GM12872 (cell line): ENCODE results near the gene APBB1IP.

Experiments used
- TF ChIP-seq, protein P1 (sequence below): IDR thresholded peaks from 3 replicates; pipeline ENCODE4 v1.5.1; 2011; ENCODE audit warnings: low read depth, mild to moderate bottlenecking, low read length, moderate library complexity; ENCODE audit not compliant: insufficient read depth

Gene APBB1IP

DNA sequence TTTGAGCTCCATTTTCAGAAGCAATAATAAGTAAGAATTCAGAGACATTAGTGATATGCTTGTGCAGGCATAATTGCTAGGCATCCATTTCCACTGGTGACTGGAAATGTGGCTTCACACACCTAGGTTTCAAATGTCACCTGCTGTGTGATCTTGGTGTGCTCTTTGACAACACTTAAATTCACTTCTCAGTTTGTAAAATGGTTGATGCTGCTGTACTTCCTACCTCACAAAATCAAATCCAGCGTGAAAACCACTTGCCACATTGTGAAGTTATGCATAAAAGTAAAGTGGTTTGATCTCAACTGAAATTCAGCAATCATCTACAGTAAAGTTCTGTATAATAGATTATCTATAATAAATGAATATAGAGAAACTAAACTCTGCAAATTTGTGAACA, 82.4 kb downstream of the APBB1IP start:
- TF ChIP-seq, protein P1, sequence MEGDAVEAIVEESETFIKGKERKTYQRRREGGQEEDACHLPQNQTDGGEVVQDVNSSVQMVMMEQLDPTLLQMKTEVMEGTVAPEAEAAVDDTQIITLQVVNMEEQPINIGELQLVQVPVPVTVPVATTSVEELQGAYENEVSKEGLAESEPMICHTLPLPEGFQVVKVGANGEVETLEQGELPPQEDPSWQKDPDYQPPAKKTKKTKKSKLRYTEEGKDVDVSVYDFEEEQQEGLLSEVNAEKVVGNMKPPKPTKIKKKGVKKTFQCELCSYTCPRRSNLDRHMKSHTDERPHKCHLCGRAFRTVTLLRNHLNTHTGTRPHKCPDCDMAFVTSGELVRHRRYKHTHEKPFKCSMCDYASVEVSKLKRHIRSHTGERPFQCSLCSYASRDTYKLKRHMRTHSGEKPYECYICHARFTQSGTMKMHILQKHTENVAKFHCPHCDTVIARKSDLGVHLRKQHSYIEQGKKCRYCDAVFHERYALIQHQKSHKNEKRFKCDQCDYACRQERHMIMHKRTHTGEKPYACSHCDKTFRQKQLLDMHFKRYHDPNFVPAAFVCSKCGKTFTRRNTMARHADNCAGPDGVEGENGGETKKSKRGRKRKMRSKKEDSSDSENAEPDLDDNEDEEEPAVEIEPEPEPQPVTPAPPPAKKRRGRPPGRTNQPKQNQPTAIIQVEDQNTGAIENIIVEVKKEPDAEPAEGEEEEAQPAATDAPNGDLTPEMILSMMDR: no peak

DNA sequence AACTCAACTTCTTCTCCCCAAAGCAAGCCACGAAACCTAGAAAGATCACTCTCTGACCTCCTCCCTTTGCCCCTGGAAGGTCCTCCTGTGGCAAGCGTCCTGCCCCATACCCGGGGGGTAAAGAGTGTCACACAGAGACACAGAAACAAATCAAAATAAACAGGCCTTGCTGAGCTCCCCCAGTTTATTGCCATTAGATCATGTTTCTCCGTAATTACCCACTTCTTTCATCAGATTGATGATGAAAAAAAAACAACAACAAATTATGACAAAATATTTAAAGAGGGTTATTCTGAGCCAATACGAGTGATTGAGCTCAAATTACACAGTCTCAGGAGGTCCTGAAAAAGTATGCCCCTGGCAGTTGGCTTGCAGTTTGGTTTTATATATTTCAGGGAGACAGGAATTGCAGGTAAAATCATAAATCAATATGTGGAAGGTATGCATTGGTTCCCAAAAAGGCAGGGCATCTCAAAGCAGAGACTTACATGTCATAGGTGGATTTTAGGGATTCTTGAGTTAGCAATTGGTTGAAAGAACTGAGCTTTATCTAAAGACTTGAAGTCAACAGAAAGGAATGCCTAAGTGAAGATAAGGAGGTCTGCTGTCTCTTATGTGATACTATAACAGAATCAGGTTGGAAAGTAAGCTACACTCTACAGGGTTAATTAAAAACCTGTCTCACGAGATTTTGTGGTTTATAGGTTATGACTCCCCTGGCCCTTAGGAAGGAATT, 86.2 kb downstream of the APBB1IP start:
- TF ChIP-seq, protein P1: no peak

DNA sequence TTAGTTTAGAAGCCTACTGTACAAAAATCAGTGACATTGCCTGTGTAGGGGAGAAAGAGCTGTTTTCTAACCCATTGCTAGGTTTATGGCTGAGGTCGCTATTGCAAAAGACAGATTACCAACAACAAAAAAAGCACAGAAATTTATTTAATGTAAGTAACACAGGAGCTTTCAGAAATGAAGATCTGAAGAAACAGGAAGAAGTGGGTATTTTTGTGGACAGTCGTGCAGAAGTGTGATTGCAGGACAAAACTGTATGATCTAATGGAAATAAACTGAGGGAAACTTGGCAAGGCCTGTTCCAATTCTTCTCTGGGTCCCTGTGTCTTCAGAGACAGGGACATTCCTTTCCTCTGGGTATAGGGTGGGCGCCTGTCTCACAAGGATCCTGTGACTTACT, 87.4 kb downstream of the APBB1IP start:
- TF ChIP-seq, protein P1: no peak

DNA sequence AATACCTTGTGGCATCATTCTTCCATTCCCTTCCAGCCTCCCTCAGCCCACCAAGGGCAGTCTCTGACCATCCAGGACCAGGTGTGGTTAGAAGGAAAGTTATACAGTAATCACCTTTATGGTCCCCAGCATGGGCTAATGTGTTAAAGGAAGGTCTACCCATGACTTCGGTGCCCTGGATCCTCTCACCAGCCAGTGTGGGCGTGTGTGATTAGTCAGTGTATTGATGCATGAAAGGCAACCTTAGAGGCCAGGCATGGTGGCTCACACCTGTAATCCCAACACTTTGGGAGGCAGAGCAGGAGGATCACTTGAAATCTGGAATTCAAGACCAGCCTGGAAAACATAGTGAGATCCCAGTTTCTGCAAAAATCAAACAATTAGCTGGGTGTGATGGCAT, 88.9 kb downstream of the APBB1IP start:
- TF ChIP-seq, protein P1: no peak

DNA sequence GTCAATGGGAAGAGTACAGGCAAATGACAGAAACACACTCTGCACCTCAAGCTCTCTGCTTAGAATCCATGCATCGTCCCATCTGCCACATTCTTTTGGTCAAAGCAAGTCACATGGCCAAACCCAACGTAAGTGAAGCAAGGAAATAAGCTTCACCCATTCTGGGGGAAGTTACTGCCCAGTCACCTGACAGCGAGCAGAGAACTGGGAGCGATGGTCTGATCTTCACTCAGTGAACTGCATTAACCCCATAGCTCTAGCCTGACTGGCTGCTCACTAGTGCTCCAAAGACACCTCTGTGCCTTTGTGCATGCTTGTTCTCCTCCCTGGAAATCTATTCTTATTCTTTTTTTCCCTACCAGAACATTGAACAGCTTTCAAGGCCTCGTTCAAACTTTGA, 89.9 kb downstream of the APBB1IP start:
- TF ChIP-seq, protein P1: no peak

DNA sequence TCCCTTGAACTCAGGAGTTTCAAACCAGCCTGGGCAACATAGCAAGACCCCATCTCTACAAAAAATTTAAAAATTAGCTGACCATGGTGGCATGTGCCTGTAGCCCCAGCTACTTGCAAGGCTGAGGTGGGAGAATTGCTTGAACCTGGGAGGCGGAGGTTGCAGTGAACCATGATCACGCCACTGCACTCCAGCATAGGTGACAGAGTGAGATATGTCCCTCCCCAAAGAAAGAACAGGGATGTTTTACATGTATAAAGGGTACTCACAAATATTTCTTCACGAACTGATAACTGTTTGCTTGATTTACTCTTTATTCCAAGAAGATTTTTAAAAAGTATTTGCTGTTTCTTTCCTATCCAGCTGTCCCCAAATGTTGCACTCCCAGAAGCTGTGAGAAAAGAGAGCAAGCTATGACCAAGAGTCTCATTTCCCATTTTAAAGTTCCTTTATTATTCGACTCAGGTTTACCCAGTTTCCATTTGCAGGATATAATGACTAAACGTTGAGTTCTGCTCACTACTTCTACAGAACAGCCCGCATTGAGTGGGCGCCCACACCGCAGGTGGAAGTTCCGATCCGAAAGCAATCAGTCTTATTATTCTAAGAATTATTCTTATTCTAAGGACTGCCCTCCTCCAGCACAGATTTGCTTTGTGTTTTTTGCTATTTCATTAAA, 90.7 kb downstream of the APBB1IP start:
- TF ChIP-seq, protein P1: no peak

DNA sequence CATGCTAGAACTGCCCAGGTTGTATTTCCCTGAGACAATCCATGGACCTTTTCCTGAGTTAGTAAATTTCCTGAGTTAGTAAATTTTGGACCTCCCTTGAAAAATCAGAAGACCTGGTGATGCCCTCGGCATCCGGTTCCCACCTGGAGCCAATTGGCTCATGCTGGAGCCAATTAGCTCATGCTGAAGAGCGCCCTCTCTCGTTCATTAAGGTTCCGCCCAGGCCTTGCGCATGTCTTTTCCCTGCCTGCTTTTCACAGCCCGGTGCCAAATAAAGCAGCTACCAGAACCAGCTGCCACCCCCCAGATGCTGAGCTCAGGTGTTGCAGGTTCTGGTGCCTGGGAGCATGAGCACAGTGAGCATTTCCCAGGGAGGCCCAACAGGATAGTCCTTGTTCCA, 96.2 kb downstream of the APBB1IP start:
- TF ChIP-seq, protein P1: peak; percentile 17; the same call in 2 of the 3 replicates
